PC-3 (cell line): ENCODE measurements around the gene GRIN1.

Experiments
- CTCF ChIP-seq: fragments of 300-600 bp; sonication (generic); conservative IDR thresholded peaks from 2 replicates; pipeline ENCODE4 v1.5.1; 2017; ENCODE audit warnings: antibody characterized with exemption, low read depth, mild to moderate bottlenecking, low read length
- EZH2 ChIP-seq: fragments of 300-600 bp; sonication (generic); IDR thresholded peaks from one replicate; pipeline ENCODE4 v1.6.1; 2017; ENCODE audit warnings: antibody characterized with exemption, mild to moderate bottlenecking, low read length; ENCODE audit not compliant: unreplicated experiment
- EZH2phosphoT487 ChIP-seq: fragments of 300-600 bp; sonication (generic); IDR thresholded peaks from 2 replicates; pipeline ENCODE4 v1.6.1; 2018; ENCODE audit warnings: mild to moderate bottlenecking, antibody characterized with exemption, low read length, borderline replicate concordance

GRCh38 chr9:137200311-137201204 is 61.6 kb downstream of the GRIN1 start, which contains the start of gene TPRN:
- TF ChIP-seq CTCF: no peak
- TF ChIP-seq EZH2phosphoT487: no peak
- TF ChIP-seq EZH2: no peak
